ENCODE data around the gene HNRNPL.
"Not testable (repeated sequence)": the region's sequence is repeated elsewhere in the genome, so short reads cannot be mapped to it uniquely, and the experiment has no call there.

DNA sequence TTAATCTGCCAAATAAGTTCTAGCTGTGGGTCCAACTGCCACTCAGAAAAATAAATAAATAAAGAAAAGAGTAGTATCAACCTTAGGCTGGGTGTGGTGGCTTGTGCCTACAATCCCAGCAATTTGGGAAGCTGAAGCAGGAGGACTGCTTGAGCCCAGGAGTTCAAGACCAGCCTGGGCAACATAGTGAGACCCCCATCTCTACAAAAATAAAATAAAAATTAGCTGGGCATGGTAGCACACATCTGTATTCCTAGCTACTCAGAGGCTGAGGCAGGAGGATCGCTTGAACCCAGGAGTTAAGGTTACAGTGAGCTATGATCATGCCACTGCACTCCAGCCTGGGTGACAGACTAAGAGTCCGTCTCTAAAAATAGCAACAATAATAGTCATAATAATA, 35.9 kb downstream of the HNRNPL start:
- not testable (repeated sequence) for TF ChIP-seq POLR2A (IDR thresholded peaks at IDR 0.05; ENCODE audit: low read length); GATA1 (IDR thresholded peaks at IDR 0.05; ENCODE audit: low read depth, low read length)
